AG04450 (cell line): ENCODE results near the gene HIVEP3. TPM values are rescaled to one million over a fixed set of nuclear protein-coding genes. Genes with fewer than 3 reads are reported as not detected.
"Not testable (repeated sequence)": the region's sequence is repeated elsewhere in the genome, so short reads cannot be mapped to it uniquely, and the experiment has no call there.

Experiments used
- CTCF ChIA-PET: fragments of 300-600, 350-600 bp; formaldehyde crosslinking; extraction: SDS; loops from one replicate; lab custom pipeline; 2022; ENCODE audit warnings: antibody characterized with exemption, inconsistent platforms; lab: Charles Lee
- POLR2A ChIA-PET: fragments of 350-600 bp; formaldehyde crosslinking; extraction: SDS; loops from one replicate; lab custom pipeline; 2021; ENCODE audit warnings: antibody characterized with exemption, inconsistent platforms; lab: Yijun Ruan, JAX
- DNase-seq: peaks from one replicate; pipeline ENCODE4 v3.0.0-alpha.2; 2011; ENCODE audit warnings: low read depth, low spot score
- H3K27ac ChIP-seq: one replicate; pipeline ENCODE4 v1.5.1; 2012; ENCODE audit warnings: low read depth, low read length, control low read depth
- H3K27me3 ChIP-seq: one replicate; pipeline ENCODE4 v1.6.0; 2012; ENCODE audit warnings: low read length; ENCODE audit not compliant: control insufficient read depth, insufficient read depth
- H3K4me3 ChIP-seq: 2 replicates; pipeline ENCODE4 v1.5.1; 2011; ENCODE audit warnings: mild to moderate bottlenecking, low read depth, low read length, control low read depth
- H3K9me3 ChIP-seq: 2 replicates; pipeline ENCODE4 v1.5.1; 2012; ENCODE audit warnings: low read length; ENCODE audit not compliant: control insufficient read depth, insufficient read depth
- CTCF ChIP-seq: IDR thresholded peaks from 2 replicates; pipeline ENCODE4 v1.5.1; 2011; ENCODE audit warnings: low read depth, low read length, control low read depth, inconsistent platforms
- polyA plus RNA-seq: library from polyadenylated mRNA; depleted of rRNA; stranded (reverse); fragments of >200 nt; gene quantifications from 2 replicates; pipeline ENCODE4 v1.2.3, GENCODE V29; 2011

HIVEP3 gene
- polyA plus RNA-seq, 1 experiment, result 4.8 TPM

- CTCF ChIA-PET, result interaction anchor here (0.6 to 0.8 kb wide), 2 partner anchors 9 to 20 kb away, joined by 3 to 5 read pairs; no protein-coding TSS in a partner anchor
- no peak for DNase-seq
- POLR2A ChIA-PET, result no interaction called here
These were observed 32.1 kb upstream of the HIVEP3 start for GRCh38 chr1:41950820-41951219.

GRCh38 chr1:41945946-41946345 is 27.2 kb upstream of the HIVEP3 start:
- CTCF ChIA-PET, H3K4me3 ChIP-seq, POLR2A ChIA-PET, H3K27me3 ChIP-seq, H3K27ac ChIP-seq, H3K9me3 ChIP-seq, DNase-seq: not testable (repeated sequence)

More at GRCh38 chr1:41950820-41951219, 32.1 kb upstream of the HIVEP3 start:
- Histone ChIP-seq H3K9me3 (no peaks in the 10 kb centered on the region), H3K4me3 (no peak overlapping the region), H3K27ac (no peak overlapping the region), H3K27me3 (no peaks in the 10 kb centered on the region)
- no peak for TF ChIP-seq CTCF

GRCh38 chr1:41943717-41944116 is 25.0 kb upstream of the HIVEP3 start:
- Histone ChIP-seq H3K4me3 (no peak overlapping the region), H3K9me3 (no peaks in the 10 kb centered on the region), H3K27ac (no peak overlapping the region), H3K27me3 (no peaks in the 10 kb centered on the region)
- no peak for DNase-seq
- TF ChIP-seq CTCF, result no peak
- POLR2A ChIA-PET, result no interaction called here
- CTCF ChIA-PET, result no interaction called here

GRCh38 chr1:41942278-41942677 is 23.6 kb upstream of the HIVEP3 start:
- no peaks in the 10 kb centered on the region for H3K9me3 ChIP-seq
- H3K27me3 ChIP-seq, result no peaks in the 10 kb centered on the region
- no peak for TF ChIP-seq CTCF
- ChIA-PET CTCF (no interaction called here), POLR2A (no interaction called here)
- no peak overlapping the region for H3K4me3 ChIP-seq
- DNase-seq, result no peak
- no peak overlapping the region for H3K27ac ChIP-seq

- no peaks in the 10 kb centered on the region for H3K27me3 ChIP-seq
- H3K9me3 ChIP-seq, result no peaks in the 10 kb centered on the region
- CTCF ChIA-PET, result no interaction called here
- no peak for TF ChIP-seq CTCF
- POLR2A ChIA-PET, result no interaction called here
- H3K4me3 ChIP-seq, result no peak overlapping the region
- DNase-seq, result no peak
- H3K27ac ChIP-seq, result no peak overlapping the region
These were observed 22.7 kb upstream of the HIVEP3 start for GRCh38 chr1:41941381-41941780.

- ChIA-PET POLR2A (no interaction called here), CTCF (no interaction called here)
- Histone ChIP-seq H3K4me3 (no peak overlapping the region), H3K27ac (no peak overlapping the region), H3K27me3 (no peaks in the 10 kb centered on the region), H3K9me3 (no peaks in the 10 kb centered on the region)
- no peak for DNase-seq
- TF ChIP-seq CTCF, result no peak
These were observed 20.5 kb upstream of the HIVEP3 start for GRCh38 chr1:41939194-41939593.
